OCI-M1 (cell line): ENCODE results near the gene OR4F17.
"Not testable (repeated sequence)": the region's sequence is repeated elsewhere in the genome, so short reads cannot be mapped to it uniquely, and the experiment has no call there.

ENCODE experiments used
- DNase-seq: peaks from one replicate; lab custom pipeline; 2025; lab: John Stamatoyannopoulos, UW

The OR4F17 gene

GRCh38 chr19:106804-107203 lies at the start of gene OR4F17:
Gene OR4F17, plus strand, starts transcription at chr19:107104. Its CDS starts 3,575 bp downstream, at chr19:110679.
- not testable (repeated sequence) for DNase-seq

- not testable (repeated sequence) for DNase-seq
Measured at GRCh38 chr19:70793-71192, 36.1 kb upstream of the OR4F17 start.

GRCh38 chr19:82864-83263 lies 24.0 kb upstream of the OR4F17 start:
- not testable (repeated sequence) for DNase-seq

GRCh38 chr19:83626-84025 lies 23.3 kb upstream of the OR4F17 start:
- not testable (repeated sequence) for DNase-seq

- DNase-seq: not testable (repeated sequence)
Measured at GRCh38 chr19:90678-91077, 16.2 kb upstream of the OR4F17 start.

GRCh38 chr19:94794-95193 lies 12.1 kb upstream of the OR4F17 start:
- DNase-seq: not testable (repeated sequence)

- not testable (repeated sequence) for DNase-seq
Measured at GRCh38 chr19:97647-98046, 9.3 kb upstream of the OR4F17 start.

GRCh38 chr19:120443-121140 lies 13.7 kb downstream of the OR4F17 start:
- not testable (repeated sequence) for DNase-seq
